Iris pigment epithelial cell (primary cell): ENCODE results near the gene SERPINB2.

Source experiments
- DNase-seq: peaks from one replicate; pipeline ENCODE4 v3.0.0-alpha.2; 2011; ENCODE audit warnings: low read depth

The SERPINB2 gene

GRCh38 chr18:63887424-63887823 is at the start of gene SERPINB2:
TSS of gene SERPINB2 (plus strand) at chr18:63887705. CDS start at chr18:63891445, 3,740 bp downstream.
- DNase-seq = no peak

GRCh38 chr18:63843008-63843407 is 44.5 kb upstream of the SERPINB2 start:
- no peak for DNase-seq

- DNase-seq = peak; percentile 40
These were observed 43.3 kb upstream of the SERPINB2 start for GRCh38 chr18:63844254-63844653.

- peak; percentile 62 for DNase-seq
These were observed 39.3 kb upstream of the SERPINB2 start for GRCh38 chr18:63848159-63848558.

- peak; percentile 20 for DNase-seq
These were observed 37.5 kb upstream of the SERPINB2 start for GRCh38 chr18:63850020-63850419.

GRCh38 chr18:63850636-63851035 is 36.9 kb upstream of the SERPINB2 start:
- DNase-seq = no peak

- no peak for DNase-seq
These were observed 29.0 kb upstream of the SERPINB2 start for GRCh38 chr18:63858456-63858855.

- no peak for DNase-seq
These were observed 27.6 kb upstream of the SERPINB2 start for GRCh38 chr18:63859781-63860475.

- no peak for DNase-seq
These were observed 27.0 kb upstream of the SERPINB2 start for GRCh38 chr18:63860531-63860930.

- no peak for DNase-seq
These were observed 20.0 kb upstream of the SERPINB2 start for GRCh38 chr18:63867368-63868125.

- DNase-seq = no peak
These were observed 19.0 kb upstream of the SERPINB2 start for GRCh38 chr18:63868546-63868945.

- peak; percentile 55 for DNase-seq
These were observed 18.1 kb upstream of the SERPINB2 start for GRCh38 chr18:63869374-63869773.

- DNase-seq = peak; percentile 16
These were observed 17.7 kb upstream of the SERPINB2 start for GRCh38 chr18:63869851-63870250.

GRCh38 chr18:63871836-63872235 is 15.7 kb upstream of the SERPINB2 start:
- DNase-seq = no peak

GRCh38 chr18:63872586-63872985 is 14.9 kb upstream of the SERPINB2 start:
- DNase-seq = no peak

- peak; percentile 66 for DNase-seq
These were observed 9.2 kb upstream of the SERPINB2 start for GRCh38 chr18:63878343-63878742.

GRCh38 chr18:63878925-63879324 is 8.6 kb upstream of the SERPINB2 start:
- no peak for DNase-seq

- peak; percentile 33 for DNase-seq
These were observed 7.8 kb upstream of the SERPINB2 start for GRCh38 chr18:63879709-63880108.

GRCh38 chr18:63881851-63882250 is 5.7 kb upstream of the SERPINB2 start:
- DNase-seq = peak; percentile 59

GRCh38 chr18:63882333-63883141 is 5.0 kb upstream of the SERPINB2 start:
- DNase-seq = peak; percentile 97

GRCh38 chr18:63883617-63884016 is 3.9 kb upstream of the SERPINB2 start:
- peak; percentile 15 for DNase-seq

GRCh38 chr18:63888470-63889190 is 1.1 kb downstream of the SERPINB2 start:
- DNase-seq = no peak
